IgD-negative memory B cell (primary cell): Measurements from ENCODE around the gene TMEM135. TPM values are rescaled to one million over a fixed set of nuclear protein-coding genes. Genes with fewer than 3 reads are reported as not detected.

Experiments used
- H3K27ac Mint-ChIP-seq, 3 donors: one replicate each; pipeline ENCODE4 v1.8.0; 2020 to 2022; ENCODE audit warnings: mild to moderate bottlenecking in 3 of 3, mixed read lengths in 3 of 3, moderate library complexity in 1 of 3
- H3K27me3 Mint-ChIP-seq: one replicate; pipeline ENCODE4 v1.8.0; 2021; ENCODE audit warnings: mixed read lengths
- H3K36me3 Mint-ChIP-seq: one replicate; pipeline ENCODE4 v1.8.0; 2020; ENCODE audit warnings: mild to moderate bottlenecking, mixed read lengths
- H3K4me1 Mint-ChIP-seq, 3 donors: one replicate each; pipeline ENCODE4 v1.8.0; 2020 to 2022; ENCODE audit warnings: mixed read lengths in 3 of 3, mild to moderate bottlenecking in 1 of 3
- H3K4me3 Mint-ChIP-seq, 4 donors: one replicate each; pipeline ENCODE4 v1.8.0; 2020 to 2022; ENCODE audit warnings: mild to moderate bottlenecking in 4 of 4, mixed read lengths in 4 of 4, moderate library complexity in 3 of 4
- H3K9me3 Mint-ChIP-seq, 3 donors: one replicate each; pipeline ENCODE4 v1.8.0; 2020 to 2021; ENCODE audit warnings: mixed read lengths in 3 of 3, mild to moderate bottlenecking in 1 of 3
- polyA plus RNA-seq: library from polyadenylated mRNA; unstranded; fragments of 300-500 nt; fragmentation: Illumina TruSeq; gene quantifications from one replicate; pipeline ENCODE4 v1.2.3, GENCODE V29; 2021

The TMEM135 gene
- polyA plus RNA-seq, 1 donor from 2014 or later: 8.9 TPM

DNA sequence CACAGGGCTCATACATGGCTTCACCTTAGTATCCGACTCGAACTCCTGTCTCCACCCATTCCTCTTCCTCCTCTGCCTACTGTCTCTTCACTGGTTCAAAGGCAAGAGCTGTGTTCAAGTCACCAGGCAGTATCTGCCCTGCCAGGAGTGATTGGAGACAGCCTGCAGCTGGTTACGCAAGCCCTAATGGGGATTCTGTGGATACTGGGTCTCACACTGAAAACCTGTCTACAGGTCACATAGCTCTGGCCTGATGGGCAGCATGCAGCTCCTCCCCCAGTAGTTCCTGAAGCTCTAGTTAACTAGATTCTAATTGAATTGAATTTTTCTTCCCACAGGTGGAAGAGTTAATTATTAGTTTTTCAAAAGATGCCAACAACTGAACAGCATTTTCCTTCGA, 332.2 kb downstream of the TMEM135 start:
- H3K36me3 Mint-ChIP-seq: peaks cover 1% of the 10 kb centered on the region
- H3K9me3 Mint-ChIP-seq: no peaks in the 10 kb centered on the region
- H3K4me1 Mint-ChIP-seq: no peaks in the 10 kb centered on the region
- H3K27me3 Mint-ChIP-seq: peaks cover 5% of the 10 kb centered on the region
- H3K27ac Mint-ChIP-seq: no peak overlapping the region
- H3K4me3 Mint-ChIP-seq: no peak overlapping the region

DNA sequence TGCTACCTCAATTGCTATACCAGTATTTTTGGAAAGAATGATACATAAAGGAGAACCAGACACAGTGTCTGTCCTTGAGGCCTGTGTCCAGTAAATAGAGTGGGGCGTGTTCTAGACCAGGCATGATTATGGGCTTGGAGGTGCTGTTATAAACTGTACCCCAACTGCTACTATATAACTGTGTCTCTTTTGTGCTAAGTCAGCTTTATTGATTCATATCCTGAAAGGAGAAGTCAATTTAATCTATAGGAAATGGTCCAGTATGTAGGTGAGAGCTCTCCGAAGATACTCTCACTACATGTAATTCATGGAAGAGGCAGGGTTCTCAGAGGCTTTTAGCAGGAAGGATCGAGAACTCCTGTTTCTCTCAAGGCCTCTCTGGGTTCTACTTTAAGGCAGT, 334.3 kb downstream of the TMEM135 start:
- Mint-ChIP-seq H3K4me1 (no peaks in the 10 kb centered on the region), H3K27me3 (peaks cover 5% of the 10 kb centered on the region), H3K27ac (no peak overlapping the region), H3K36me3 (peaks cover 1% of the 10 kb centered on the region), H3K9me3 (no peaks in the 10 kb centered on the region), H3K4me3 (no peak overlapping the region)

Other genes starting within 250 kb of the TMEM135 start
- 1.2 TPM for gene PRSS23, start 237.4 kb upstream of the TMEM135 start, polyA plus RNA-seq
- gene FZD4, start 82.5 kb upstream of the TMEM135 start, polyA plus RNA-seq: not detected